WTC11 (cell line): Measurements from ENCODE around the gene DNAH11.

Source experiments
- ATF3 ChIP-seq: sonication (generic); formaldehyde crosslinking; conservative IDR thresholded peaks from 2 replicates; pipeline ENCODE4 v1.8.1; 2022; ENCODE audit warnings: mild to moderate bottlenecking, missing genetic modification reagents
- CBFB ChIP-seq: sonication (generic); formaldehyde crosslinking; IDR thresholded peaks from 2 replicates; pipeline ENCODE4 v1.8.1; 2022; ENCODE audit warnings: mild to moderate bottlenecking, low read depth, missing genetic modification reagents
- CTCF ChIP-seq: fragments of 200-600 bp; IDR thresholded peaks from 2 replicates; pipeline ENCODE4 v1.8.0; 2022; ENCODE audit warnings: antibody characterized with exemption
- E2F4 ChIP-seq: sonication (generic); formaldehyde crosslinking; IDR thresholded peaks from 2 replicates; pipeline ENCODE4 v1.8.1; 2022; ENCODE audit warnings: low read depth, mild to moderate bottlenecking, moderate library complexity, missing genetic modification reagents, borderline replicate concordance
- E2F5 ChIP-seq: sonication (generic); formaldehyde crosslinking; IDR thresholded peaks from 2 replicates; pipeline ENCODE4 v1.8.1; 2022; ENCODE audit warnings: mild to moderate bottlenecking, moderate library complexity, missing genetic modification reagents
- ELF4 ChIP-seq: sonication (generic); formaldehyde crosslinking; IDR thresholded peaks from 2 replicates; pipeline ENCODE4 v1.8.1; 2022; ENCODE audit warnings: low read depth, mild to moderate bottlenecking, moderate library complexity, missing genetic modification reagents
- ESRRA ChIP-seq: sonication (generic); formaldehyde crosslinking; IDR thresholded peaks from 2 replicates; pipeline ENCODE4 v1.8.1; 2022; ENCODE audit warnings: mild to moderate bottlenecking, missing genetic modification reagents, borderline replicate concordance
- FOXP1 ChIP-seq: sonication (generic); formaldehyde crosslinking; IDR thresholded peaks from 2 replicates; pipeline ENCODE4 v1.8.0; 2022; ENCODE audit warnings: missing genetic modification reagents, mild to moderate bottlenecking, moderate library complexity, borderline replicate concordance
- MAX ChIP-seq: sonication (generic); formaldehyde crosslinking; IDR thresholded peaks from 2 replicates; pipeline ENCODE4 v1.8.0; 2022; ENCODE audit warnings: mild to moderate bottlenecking, missing genetic modification reagents
- NFATC4 ChIP-seq: fragments of 250-450 bp; sonication (Bioruptor Pico); IDR thresholded peaks from 2 replicates; pipeline ENCODE4 v1.9.0; 2021; ENCODE audit warnings: mild to moderate bottlenecking
- NFYB ChIP-seq: sonication (generic); formaldehyde crosslinking; conservative IDR thresholded peaks from 2 replicates; pipeline ENCODE4 v1.8.0; 2022; ENCODE audit warnings: low read depth, missing genetic modification reagents
- PRDM15 ChIP-seq: sonication (generic); formaldehyde crosslinking; IDR thresholded peaks from 2 replicates; pipeline ENCODE4 v1.8.0; 2022; ENCODE audit warnings: missing genetic modification reagents
- RELA ChIP-seq: sonication (generic); formaldehyde crosslinking; IDR thresholded peaks from 2 replicates; pipeline ENCODE4 v1.8.1; 2022; ENCODE audit warnings: missing genetic modification reagents, mild to moderate bottlenecking, borderline replicate concordance
- SP1 ChIP-seq: sonication (generic); formaldehyde crosslinking; conservative IDR thresholded peaks from 2 replicates; pipeline ENCODE4 v1.8.1; 2022; ENCODE audit warnings: missing genetic modification reagents

- no peak for TF ChIP-seq SP1 (CRISPR knock-in tag)
- no peak for TF ChIP-seq CTCF
- no peak for TF ChIP-seq FOXP1
- TF ChIP-seq RELA = no peak
- no peak for TF ChIP-seq E2F4
- no peak for TF ChIP-seq ESRRA (CRISPR knock-in tag)
- no peak for TF ChIP-seq MAX (CRISPR knock-in tag)
- TF ChIP-seq NFATC4 (CRISPR knock-in tag) = no peak
- TF ChIP-seq NFYB = no peak
- TF ChIP-seq E2F5 (CRISPR knock-in tag) = no peak
- no peak for TF ChIP-seq PRDM15
- TF ChIP-seq ELF4 (CRISPR knock-in tag) = no peak
- TF ChIP-seq ATF3 (CRISPR knock-in tag) = no peak
- no peak for TF ChIP-seq CBFB (CRISPR knock-in tag)
Observed at GRCh38 chr7:21616796-21617436, 74.1 kb downstream of the DNAH11 start.
